Stimulated activated CD8-positive, alpha-beta memory T cell treated with anti-CD3 and anti-CD28 coated beads, Interleukin-7, amount 100 ng/mL, for 48 hours (primary cell): ENCODE data around the gene MPRIP.
A peak's percentile ranks its signal among the peaks of the same experiment; 100 is the strongest.
"Not testable (repeated sequence)": the region's sequence is repeated elsewhere in the genome, so short reads cannot be mapped to it uniquely, and the experiment has no call there.

ENCODE experiments used
- DNase-seq, 2 donors: peaks; one replicate each; pipeline ENCODE4 v3.0.0-alpha.2; 2020; ENCODE audit warnings: low read depth in 1 of 2; ENCODE audit errors: extremely low read depth in 1 of 2

MPRIP gene

GRCh38 chr17:17180141-17180603 lies 137.9 kb downstream of the MPRIP start:
- DNase-seq, result no peak

- no peak for DNase-seq
Observed at GRCh38 chr17:17180741-17181525, 138.7 kb downstream of the MPRIP start.

DNA sequence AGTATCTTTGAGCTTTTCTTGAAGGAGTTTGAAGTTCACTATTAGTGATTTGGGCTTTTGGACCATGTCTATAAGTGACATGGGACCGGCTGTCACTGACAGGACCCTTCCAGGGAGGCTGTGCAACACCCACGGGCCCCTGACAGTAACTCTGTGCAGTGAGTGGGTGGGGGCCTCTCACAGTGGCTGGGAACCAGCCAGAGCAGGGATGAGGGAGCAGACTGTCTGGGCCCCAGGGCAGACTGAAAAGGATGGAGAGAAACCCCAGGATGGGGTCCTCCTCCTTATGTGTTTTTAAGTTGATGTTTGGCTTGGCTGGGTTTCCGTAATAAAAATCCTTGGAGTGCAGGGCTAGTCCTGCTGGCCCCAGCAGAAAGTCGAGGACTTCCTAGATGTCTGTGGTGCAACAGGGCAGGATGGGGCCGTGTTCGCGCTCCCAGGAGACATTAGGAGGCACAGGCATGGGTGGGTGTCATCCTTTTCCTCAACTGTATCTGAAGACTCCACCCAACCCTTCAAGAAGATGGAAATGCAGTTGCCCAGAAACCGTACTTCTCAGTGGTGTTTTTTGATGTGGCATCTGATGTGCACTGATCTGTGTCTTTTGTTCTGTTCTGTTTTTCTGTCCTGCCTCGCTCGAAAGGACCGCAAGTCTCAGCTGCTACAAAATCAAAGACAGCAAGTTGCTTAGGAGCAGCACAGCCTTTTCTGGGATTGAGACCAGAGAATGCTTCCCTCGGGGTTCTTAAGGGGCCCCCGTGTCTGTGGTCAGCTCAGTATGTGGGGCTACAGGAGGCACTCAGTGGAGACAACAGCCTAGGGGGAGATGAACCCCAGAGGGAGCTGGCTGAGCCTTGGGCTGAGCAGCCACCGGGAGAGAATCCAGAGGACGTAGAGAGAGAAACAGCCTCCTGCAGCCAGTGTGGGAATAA lies 139.7 kb downstream of the MPRIP start:
- DNase-seq, result no peak

- DNase-seq, result no peak
Observed at GRCh38 chr17:17182598-17183136, 140.4 kb downstream of the MPRIP start.

- no peak for DNase-seq
Observed at GRCh38 chr17:17183744-17184143, 141.5 kb downstream of the MPRIP start.

DNA sequence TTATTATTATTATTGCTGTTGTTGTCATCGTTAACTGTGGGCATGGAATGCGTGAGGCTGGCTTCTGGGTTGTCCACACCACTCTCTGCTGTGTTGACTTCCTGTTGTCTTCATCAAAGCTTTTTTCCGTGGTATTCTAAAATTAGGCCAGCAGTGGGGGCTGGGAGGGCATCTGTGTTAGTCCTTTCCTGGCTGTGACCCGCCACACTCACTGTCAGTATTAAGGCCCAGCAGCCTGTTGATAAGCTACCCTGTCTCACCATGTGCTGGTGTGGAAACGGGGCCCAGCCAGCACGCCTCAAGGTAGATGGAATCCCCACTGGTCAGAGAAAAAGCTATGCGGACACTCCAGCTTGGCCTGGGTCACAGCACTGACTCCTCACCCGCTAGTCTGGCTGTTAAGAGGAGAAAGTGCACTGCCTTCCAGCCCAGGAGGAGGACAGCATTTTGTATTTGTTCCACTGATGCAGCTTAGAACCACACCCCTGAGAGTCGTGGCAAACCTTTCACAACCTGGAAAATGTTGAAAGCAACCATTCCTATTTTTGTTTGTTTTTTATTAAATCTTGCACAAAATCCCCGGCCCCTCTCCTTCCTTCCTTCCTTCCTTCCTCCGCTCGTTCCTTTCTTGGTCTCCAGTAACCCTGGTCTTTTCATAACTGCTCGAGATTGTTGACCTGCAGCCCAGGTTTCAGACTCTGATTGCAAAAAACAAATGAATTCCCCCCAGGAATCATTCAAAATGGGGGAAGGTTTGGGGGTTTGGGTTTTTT lies 142.9 kb downstream of the MPRIP start:
- DNase-seq, result not testable (repeated sequence)

DNA sequence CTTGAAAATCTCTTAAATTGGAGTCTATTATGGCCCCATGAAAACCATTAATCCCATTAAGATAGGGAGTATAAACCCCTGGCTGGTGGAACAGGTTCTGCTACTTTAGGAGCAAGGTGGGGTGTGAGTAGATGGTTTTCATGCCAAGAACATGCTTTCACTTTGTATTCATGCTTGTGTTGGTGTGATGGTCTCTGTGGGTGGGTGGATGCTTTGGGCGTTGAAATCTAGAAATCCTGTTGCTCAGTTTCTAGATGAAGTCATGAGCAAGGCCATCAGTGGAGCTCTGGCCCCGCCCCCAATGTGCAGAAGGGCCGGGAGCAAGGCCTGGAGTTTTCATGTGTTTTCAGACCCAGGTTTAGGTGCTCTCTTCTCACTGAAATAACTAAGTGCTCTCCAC lies 143.8 kb downstream of the MPRIP start:
- DNase-seq, result peak in 1 of 2 donors; percentile 55

GRCh38 chr17:17186551-17187505 lies 144.6 kb downstream of the MPRIP start:
- DNase-seq, result no peak

DNA sequence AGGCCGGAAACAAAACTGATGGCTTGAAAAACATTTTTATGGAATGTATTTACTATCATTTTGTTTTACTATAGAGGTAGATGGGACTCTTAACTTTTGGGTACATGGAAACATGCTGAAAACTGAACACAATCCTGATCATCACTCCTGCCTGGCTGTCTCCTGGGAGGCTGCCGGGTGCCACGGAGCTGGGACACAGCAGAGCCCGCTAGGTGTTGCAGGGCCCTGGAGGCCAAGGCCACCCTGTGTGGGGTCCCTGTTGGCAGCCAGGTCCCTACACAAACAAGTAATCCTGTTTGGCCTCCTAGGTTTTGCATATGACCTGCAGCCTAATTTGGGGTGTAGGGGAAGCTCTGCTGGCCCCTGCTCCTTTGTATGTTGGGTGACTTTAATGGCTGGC lies 146.3 kb downstream of the MPRIP start:
- no peak for DNase-seq

- DNase-seq, result no peak
Observed at GRCh38 chr17:17189559-17189958, 147.3 kb downstream of the MPRIP start.

DNA sequence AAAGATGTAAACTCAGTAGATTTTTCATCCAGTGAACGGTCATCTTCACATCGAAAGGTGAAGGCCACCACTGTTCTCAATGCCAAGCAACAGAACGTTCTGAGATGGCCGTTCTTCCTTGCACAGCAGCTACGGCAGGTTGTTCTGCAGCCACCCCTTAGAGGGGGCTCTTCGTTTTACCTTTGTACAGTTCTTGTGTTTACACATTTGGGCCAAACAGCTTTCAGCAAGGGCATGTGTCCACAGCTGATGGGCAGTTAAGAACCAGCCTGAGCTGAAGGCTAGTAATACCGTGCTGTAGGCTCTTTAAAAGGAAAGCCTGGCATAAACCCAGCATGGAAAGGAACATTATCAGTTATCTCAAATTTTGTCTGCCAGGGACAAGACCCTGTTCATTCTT lies 147.9 kb downstream of the MPRIP start:
- DNase-seq, result no peak

DNA sequence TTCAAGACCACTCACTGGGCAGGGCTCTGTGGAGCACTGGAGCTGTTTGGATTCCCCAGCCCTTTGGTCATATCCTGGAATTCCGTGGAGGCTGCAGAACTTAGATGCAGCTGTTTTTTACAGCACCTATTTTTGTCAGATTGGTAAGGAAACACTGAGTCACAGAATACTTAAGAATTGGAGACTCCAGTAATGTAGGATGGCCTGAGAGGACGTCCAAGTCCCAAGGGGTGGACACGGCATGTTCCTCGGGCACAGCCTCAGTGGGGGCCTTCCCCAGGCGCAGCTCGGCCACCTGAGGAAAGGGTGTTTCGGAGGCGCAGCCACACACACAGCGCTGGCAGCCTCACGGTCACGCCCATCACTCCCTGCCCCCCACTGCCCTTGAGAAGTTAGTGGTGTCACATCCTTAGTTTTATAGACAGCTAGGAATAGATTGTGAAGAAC lies 149.1 kb downstream of the MPRIP start:
- DNase-seq, result no peak

DNA sequence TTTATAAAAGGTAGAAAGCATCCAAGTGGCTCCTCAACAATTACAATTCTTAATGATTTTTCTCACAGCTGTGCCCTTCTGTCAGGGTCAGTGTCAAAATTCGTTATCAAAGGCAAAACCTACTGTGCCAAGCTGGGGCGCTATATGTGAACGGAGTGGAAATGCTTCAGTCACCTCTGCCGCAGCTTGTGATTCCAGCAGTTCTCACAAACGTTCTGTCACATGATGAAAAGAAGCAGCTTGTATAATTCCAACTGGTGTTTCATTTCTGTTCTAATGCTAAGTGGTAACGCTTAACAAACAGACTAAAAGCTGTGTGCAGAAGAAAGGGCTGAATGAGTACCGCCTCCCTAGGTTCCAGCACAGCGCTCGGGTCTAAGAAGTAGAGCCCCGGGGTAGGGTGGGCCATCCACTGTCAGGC lies 149.7 kb downstream of the MPRIP start:
- no peak for DNase-seq

GRCh38 chr17:17195466-17195865 lies 153.2 kb downstream of the MPRIP start:
- DNase-seq, result not testable (repeated sequence)

DNA sequence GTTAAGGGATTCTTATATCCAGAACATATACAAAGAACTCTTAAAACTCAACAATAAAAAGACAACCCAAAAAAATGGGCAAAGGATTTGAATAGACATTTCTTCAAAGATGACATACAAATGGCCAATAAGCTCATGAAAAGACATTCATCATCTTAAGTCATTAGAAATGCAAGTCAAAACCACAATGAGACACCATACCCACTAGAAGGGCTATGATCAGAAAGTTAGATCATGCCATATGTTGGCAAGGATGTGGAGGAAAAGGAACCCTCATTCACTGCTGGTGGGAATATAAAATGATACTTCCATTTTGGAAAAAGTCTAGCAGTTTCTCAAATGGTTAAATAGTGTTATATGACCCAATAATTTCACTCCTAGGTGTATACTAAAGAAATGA lies 154.5 kb downstream of the MPRIP start:
- no peak for DNase-seq

GRCh38 chr17:17198281-17198680 lies 156.0 kb downstream of the MPRIP start:
- DNase-seq, result no peak

- DNase-seq, result no peak
Observed at GRCh38 chr17:17200311-17200710, 158.1 kb downstream of the MPRIP start.

GRCh38 chr17:17200831-17201230 lies 158.6 kb downstream of the MPRIP start:
- no peak for DNase-seq

DNA sequence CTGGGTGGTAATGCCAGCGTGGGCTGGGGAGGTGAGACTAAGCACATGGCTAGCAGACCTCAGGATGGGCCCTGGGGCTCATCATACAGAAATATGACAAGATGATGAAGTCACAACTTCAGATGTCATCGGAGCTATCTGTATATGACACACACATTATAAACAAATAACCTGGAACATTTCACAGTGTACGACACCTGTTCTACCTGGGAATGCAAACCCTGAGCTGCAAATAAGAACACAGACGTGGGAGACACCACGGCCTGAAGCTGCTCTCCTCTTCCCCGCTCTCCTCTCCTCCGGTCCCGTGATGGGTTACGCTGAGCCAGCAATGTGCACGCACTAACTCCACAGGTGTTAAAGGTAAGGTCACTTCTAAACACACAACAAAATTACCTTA lies 159.0 kb downstream of the MPRIP start:
- DNase-seq, result no peak

GRCh38 chr17:17201907-17202306 lies 159.7 kb downstream of the MPRIP start:
- DNase-seq, result no peak
